Raji (cell line): ENCODE results near the gene ABCA4.

ENCODE experiments used
- POLR2A ChIP-seq: IDR thresholded peaks from 2 replicates; pipeline ENCODE4 v1.6.1; 2011; ENCODE audit warnings: low read depth, low read length, control low read depth; ENCODE audit not compliant: insufficient read depth

ABCA4 gene

DNA sequence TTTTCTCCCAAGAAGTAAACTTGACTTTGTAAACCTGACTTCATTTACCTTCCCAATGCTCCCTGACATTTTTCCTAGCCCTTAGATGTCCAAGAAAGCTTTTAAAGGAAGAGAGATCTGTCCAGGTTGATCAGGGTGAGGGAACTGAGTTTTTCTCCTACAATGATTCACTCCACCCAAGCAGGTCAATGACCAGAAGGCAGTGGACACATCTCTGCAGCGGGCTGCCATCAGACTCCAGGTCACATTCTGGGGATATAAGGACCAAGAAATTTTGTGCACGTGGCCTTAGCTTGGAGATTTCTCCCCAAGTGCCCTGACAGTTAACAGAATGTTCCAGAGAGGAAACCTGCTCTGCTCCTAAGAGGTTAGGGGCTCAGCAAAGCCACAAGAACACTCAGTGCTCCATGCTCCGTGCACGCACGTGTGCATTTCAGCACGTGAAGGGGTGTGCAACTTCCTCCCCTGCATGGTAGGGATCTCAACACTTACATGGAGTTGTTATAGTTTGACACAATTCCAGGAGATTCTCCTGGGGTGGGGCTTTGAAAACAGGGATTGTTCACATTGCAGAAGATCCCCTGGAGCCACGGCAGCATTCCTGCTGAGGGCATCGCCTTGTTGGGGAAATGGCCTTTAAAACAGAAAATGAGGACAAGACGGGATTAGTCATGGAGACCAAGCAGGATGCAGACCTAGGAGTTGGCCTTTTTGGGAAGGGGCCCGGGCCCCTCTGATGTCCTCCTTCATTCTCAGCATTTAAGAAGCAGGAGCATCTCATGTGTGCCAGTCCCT lies 9.8 kb downstream of the ABCA4 start:
- no peak for TF ChIP-seq POLR2A

DNA sequence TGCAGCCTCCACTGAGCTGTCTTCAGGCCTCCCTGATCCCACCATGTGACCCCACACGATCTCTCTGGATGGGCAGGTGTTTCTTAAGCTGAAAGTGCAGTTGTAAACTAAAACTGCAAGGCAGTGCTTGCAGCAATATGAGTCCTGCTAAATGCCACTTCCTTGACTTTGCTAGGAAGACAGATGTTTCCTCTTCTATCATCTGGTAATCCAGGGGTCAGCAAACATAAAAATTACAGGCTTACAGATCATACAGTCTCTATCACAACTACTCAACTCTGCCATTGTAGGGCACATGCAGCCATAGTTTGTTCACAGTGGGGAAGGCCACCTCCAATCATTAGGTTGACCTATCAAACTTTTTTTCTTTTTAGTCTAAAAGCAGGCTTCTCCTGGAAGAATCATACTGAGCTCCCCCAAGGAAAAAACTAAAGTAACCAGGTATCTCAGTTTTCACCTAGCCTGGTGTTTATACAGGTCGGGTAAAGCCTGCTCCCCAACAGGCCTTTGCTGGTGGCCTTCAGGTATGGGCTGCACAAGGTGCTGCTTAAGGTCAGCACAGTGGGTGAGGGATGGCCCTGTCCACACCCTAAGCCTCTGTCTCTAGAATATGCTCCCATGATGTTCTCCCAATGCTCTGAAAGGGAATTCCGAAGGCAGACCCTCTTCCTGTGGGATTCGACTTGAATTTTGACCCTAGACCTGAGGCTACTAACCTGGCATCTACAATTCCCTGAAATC lies 10.8 kb downstream of the ABCA4 start:
- no peak for TF ChIP-seq POLR2A

DNA sequence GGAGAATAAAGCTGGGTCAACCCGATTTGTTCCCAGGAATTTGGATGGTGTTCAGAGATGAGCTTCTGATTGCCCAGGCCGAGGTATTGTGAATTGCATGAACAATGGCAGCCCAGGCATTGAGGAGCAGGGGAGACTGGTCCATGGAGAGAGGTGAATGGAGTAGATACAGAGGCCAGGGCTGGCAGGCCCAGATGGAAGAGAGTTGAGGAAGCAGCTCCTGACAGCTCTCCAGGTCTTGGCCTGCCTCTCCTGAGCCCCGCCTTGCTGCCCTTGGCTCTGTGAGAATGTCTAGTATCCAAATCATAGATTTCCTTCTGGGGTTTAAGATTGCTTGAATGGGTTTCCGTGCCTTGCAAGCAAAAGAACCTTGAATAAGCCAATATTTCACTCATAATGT lies 11.5 kb downstream of the ABCA4 start:
- TF ChIP-seq POLR2A = no peak

DNA sequence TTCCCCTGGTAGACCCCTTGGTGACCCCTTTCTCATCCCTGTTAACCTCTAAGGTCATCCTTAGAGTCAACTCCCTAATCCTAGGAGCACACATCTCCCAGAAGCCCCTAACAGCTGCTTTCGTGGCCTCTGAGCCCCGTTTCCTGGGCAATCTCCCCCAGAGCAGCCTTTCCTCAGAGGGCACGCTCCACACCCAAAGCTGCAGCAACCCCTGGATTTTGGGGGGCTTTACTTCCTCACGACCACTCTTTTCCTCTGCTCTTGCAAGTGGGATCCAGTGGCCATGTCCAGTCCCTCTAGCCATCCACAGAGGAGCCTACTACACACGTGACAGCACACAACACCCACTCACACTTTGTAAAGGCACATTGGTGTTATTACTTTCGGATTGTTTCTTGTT lies 13.8 kb downstream of the ABCA4 start:
- no peak for TF ChIP-seq POLR2A

DNA sequence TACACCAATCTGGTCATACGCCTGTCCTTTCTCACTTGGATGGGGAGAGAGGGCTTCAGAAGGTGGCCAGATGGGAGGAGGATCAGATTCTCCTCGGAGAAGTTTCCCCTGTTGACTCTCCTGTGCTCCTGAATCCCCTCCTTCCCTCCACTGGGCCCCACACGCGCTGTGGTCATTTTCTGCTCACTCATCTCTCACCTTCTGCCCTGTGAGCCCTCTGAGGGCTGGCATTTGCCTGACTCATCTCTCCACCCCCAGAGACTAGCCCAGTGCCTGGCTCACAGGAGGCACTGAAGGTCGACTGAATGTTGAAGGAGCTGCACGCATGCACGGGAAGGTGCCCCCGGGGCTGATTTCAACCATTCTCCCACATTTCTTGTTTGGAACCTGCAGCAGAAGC lies 14.2 kb downstream of the ABCA4 start:
- TF ChIP-seq POLR2A = no peak

DNA sequence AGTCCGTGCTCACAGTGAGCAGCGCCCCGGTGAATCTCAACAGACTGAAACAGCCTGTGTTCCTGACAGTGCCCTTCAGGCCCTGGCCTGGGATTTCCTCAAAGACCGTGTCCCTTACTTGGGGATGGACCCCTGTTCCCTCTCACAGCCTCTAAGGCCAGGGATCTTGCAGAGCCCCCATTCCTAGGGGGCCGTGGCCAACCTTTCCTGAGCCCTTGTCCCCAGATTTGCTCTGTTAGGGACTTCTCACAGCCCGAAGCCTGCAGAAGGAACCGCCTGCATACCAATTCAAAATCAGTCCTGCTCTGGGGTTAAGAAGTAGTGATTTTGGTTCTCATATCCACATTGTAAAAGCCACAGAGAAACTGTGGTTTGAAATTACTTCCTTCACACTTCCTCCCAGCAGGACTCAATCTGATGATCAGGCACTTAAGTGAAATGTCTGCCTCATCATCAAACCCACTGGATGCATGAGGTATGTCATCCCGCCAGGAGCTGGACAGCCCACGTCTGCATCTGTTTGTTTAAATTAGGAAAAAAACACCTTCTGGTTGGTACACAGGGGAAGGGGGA lies 14.9 kb downstream of the ABCA4 start:
- TF ChIP-seq POLR2A = no peak

DNA sequence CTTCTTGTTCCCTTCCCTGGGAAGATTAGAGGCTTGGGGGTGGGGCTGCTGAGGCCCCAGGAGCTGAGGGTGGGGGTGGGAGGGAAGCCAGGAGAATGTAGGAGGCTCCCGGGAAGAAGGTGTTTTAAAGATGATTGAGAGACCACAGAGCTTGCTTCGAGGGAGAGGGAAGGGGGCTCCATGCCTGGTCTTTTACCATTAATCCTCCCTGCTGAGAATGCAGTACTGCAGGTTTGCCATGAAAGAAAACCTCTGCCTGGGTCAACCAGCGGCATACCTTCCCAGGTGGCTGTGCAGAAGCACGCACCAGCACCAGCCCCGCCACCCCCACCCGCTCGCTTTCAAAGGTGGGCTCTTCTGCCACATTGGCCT lies 15.4 kb downstream of the ABCA4 start:
- TF ChIP-seq POLR2A = no peak

DNA sequence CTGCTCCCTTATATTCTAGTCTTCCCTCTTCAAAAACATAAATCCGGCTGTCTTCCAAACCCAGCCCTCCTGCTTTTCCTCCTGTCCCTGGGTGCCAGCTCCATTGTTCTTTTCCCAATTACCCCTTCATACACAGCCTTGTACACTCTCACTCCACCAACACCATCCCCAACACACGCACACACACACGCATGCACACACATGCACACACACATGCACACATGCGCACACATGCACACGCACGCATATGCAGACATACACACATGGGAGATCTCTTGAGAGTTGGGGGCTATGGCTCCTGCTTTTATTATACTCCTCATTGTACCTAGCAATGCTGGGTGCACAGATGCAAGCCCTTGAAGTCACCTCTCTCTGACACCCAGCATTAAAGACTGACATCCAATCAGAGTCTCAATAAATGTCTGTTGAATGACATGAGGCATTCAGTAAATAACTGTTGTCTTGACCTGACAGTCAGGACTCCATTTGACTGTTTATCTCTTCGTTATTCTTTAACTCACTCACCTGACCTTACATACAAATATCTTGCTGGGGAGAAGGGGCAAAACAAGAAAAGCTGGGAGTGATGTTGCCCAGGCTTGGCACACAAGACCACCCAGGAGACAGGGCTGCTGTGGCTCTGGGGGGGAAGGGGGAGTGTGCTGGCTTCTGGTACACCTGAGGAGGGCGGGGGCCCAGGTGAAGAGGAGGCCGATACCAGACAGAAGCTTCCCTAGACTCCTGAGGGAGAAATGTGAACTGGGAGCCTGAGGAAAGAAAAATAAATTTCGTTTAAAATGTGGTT lies 16.0 kb downstream of the ABCA4 start:
- no peak for TF ChIP-seq POLR2A

DNA sequence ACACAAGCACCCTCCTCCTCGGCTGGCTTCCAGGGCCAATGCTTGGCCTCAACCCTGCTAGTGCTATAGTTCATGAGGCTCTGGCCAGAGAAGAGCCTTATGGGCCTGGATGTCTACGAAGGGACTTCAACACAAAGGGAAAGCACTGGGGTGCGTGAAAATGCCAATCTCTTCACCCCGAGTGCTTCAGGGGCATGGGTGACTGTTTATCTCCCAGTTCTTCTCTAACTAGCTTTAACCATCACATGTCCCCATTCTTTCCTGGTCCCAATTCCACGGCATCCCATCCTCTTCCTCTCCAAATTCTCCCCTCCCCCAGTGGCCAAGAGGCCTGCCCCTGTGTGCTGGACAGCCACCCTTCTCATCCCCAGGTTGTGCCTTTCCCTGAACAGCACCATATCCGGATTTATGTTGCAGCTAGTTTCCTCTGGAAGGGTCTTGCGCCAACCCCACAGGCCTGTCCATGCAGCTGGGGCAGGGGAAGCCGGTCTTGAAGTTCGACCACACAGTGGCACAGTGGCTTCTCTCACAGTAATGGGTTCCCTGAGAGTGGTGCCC lies 16.7 kb downstream of the ABCA4 start:
- no peak for TF ChIP-seq POLR2A

DNA sequence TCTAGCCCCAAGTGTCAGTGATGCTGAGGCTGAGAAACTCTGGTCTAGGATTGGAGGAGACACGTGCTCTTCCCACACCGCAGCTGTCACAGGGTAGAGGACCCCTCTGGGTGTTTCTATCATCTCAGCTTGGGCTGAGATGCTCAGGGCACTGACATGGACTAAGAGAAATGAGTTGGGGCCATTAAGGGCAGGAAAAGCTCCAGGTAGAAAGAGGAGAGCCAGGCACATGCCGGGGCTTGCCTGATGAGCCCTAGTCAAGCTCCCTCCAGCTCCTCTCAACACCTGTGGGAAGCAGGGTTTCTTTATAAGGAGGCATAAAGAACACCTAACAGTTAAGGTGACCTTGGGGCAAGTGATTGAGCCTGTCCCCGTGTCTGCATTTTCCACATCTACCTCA lies 17.3 kb downstream of the ABCA4 start:
- no peak for TF ChIP-seq POLR2A

DNA sequence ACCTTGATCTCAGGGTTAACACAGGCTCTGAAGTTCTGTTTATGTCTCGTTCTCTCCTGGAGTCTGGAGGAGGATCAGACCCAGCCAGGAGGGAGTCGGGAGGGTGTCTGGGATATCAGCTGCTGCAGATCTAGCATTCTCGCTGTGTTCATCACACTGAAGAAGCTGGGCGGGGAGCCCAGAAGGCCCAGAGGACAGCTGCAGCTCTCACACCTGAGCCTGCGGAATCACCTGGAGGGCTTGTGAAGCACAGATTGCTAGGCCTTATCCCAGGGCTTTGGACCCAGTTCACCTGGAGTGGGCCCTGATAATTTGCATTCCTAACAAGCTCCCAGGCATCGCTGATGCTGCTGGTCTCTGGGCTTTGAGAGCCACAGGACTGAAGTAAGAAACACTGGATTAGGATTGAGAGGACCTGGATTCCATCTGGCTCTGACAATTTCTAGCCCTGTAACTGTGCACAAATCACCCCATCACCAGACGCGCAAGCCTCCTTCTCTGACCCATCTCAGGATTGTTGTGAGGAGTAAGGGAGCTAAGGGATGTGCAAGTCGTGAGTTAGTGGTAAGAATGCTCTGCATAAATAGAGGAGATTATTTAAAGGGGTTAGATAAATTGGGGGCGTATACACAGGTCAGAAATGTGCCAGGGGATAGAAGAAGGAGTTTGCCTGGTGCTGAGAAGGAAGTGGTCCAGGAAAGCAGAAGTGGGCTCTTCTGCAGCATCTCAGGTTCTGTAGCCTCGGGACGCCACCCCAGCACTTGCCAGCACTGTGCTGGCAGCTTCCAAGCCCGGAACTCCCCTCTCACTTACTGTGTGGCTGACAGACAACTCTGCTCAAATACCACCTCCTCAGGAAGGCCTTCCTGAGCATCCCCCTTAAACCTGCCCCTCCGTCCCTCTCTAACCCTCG lies 19.1 kb downstream of the ABCA4 start:
- no peak for TF ChIP-seq POLR2A

DNA sequence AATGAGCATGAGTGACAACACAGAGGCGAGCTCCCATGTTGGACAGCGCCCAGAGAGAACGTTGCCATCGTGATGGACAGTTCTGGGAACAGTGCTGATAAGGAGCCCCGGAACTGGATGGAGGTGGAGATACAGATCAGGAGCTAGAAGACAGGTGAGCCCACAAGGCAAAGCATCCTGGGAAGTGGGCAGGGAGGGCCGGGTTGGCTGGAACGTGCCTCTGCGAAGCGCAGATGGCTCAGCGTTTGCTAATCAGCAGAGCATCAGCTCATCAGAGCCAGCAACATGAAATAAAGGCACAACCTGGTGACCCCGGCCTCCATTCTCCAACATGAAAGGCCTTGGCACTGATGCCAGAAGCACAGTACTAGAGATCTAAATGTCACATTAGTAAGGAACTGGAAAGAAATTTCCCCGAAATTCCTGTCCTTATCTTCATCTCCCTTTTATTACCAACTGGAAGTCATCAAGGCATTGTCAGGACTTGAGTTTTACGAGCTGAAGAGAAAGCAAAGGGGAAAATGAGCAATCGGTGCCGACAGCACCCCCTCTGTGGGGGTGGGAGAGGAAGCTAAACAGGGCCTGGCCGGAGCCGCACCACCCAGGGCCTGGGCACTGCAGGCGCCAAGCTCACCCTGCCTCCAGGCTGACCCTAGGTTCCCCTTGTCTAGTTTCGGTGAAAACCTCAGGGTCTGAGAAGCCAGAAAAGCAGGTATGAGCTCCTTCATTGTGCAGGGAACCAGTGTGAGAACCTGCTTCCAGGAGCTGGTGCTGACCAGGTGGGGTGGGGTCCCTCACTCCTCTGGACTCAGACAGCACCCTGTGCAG lies 19.9 kb downstream of the ABCA4 start:
- no peak for TF ChIP-seq POLR2A

DNA sequence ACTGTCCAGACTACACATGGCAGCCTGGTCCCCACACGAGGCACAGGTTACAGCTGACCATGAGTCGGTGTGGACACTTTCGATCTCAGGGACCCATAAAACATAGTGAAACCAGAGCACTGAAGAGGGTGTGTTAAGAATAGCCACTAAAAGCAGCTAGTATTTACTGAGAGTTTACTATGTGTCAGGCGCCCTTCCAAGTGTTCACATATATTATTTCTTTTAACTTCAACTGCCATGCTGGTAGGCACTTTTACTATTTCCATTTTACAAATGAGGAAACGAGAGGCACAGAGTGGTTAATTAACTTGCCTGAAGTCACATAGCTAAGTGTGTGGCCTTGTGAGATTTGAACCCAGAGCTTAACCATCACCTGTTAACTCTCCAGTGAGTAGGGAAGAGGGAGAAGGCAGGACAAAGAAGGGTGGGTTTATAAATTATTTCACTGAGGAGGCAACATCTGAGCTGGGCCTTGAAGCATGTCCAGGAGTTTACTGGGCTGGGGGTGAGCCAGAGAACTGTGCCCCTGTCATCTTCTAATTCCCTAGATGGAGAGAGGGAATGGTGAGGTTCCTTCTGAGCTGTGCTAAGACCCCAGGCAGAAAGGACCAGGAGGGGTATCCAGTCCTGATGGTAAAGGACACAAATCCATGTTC lies 20.7 kb downstream of the ABCA4 start:
- TF ChIP-seq POLR2A = no peak
